Metanephros (tissue), 2 donors: ENCODE measurements around the gene ALPG. TPM values are rescaled to one million over a fixed set of nuclear protein-coding genes. Genes with fewer than 3 reads are reported as not detected.

Source experiments
- small RNA-seq: library from RNA; depleted of rRNA; stranded (forward); fragments of <200 nt; gene quantifications from one replicate; pipeline ENCODE3, GENCODE V24; 2014; ENCODE audit warnings: low replicate concordance
- total RNA-seq: library from RNA; depleted of rRNA; stranded (reverse); fragments of >200 nt; gene quantifications from one replicate; pipeline ENCODE4 v1.2.3, GENCODE V29; 2014

ALPG gene
- not detected for total RNA-seq

DNA sequence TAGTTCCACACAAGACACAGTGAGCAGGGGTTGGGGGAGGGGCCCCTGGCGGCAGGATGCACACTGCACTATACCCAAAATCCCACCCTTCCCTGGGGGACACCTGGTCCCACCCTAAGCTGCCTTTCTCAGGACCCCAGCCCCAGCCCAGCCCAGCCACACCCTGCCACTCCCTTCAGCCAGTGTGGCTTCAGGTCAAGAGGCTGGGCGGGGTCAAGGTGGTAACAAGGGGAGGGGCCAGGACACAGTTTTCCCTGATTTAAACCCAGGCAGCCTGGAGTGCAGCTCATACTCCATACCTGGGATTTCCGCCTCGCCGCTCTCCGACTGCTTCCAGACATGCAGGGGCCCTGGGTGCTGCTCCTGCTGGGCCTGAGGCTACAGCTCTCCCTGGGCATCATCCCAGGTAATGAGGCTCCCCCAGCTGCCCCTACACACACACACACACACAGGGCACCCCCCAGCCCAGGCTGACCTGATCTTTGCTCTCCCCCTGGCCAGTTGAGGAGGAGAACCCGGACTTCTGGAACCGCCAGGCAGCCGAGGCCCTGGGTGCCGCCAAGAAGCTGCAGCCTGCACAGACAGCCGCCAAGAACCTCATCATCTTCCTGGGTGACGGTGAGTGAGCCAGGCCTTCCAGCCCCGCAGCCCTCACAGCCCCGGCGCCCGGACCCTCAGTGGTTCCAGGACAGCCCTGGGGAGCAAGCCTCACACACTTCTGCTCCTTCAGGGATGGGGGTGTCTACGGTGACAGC, at the start of gene ALPG:
Gene ALPG (plus strand): TSS at position 289 of the 755 bp plus-strand sequence. CDS start 51 bp downstream, at position 340.

DNA sequence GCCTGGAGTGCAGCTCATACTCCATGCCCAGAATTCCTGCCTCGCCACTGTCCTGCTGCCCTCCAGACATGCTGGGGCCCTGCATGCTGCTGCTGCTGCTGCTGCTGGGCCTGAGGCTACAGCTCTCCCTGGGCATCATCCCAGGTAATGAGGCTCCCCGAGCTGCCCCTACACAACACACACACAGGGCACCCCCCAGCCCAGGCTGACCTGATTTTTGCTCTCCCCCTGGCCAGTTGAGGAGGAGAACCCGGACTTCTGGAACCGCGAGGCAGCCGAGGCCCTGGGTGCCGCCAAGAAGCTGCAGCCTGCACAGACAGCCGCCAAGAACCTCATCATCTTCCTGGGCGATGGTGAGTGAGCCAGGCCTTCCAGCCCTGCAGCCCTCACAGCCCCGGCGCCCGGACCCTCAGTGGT, 27.9 kb upstream of the ALPG start, which contains the start of gene ALPP:
Gene ALPP (plus strand): TSS at position 17 of the 417 bp plus-strand sequence. CDS start 52 bp downstream, at position 69.

DNA sequence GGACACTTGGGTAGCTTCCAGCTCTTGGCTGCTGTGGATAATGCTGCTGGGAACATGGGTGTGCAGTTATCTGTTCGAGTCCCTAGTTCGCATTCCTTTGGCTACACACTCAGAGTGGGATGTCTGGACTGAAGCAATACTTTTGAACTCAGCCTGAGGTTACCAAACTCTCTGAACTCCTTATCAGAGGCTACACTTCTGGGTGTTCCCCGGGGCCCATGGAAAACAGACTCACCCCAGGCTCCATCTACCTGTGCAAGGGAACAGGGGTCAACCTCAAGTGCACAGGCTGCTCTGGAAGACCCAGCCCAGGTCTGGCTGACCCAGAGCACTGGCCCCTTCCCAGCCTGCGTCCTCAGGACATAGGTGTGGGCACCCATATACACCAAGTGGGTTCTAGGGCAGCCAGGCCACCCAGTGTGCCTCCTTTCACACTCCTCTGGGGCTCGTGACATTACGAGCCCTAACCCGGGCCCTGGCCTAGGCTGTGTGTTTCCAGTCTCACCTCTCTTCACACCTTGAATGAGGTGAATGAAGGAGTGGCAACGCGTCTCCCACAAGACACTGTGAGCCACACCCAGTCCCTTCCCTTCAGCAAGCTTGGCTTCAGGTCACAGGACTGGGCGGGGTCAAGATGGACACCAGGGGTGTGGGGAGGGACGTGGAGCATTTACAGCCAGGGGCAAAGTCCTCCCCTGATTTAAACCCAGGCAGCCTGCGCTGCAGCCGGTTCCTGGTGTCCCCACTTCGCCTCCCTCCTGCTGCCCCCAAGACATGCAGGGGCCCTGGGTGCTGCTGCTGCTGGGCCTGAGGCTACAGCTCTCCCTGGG, 49.0 kb downstream of the ALPG start, which contains the start of gene ALPI:
Gene ALPI (plus strand): TSS at position 728 of the 830 bp plus-strand sequence. CDS start 47 bp downstream, at position 775.

Small RNA genes lying within 50 kb of the gene (small RNA-seq; reads per million reads assigned to genes)
- gene AC068134.4: not detected

Other genes starting within 250 kb of the ALPG start
- gene ALPP, start 28.1 kb upstream of the ALPG start, total RNA-seq: not detected
- gene ALPI, start 49.3 kb downstream of the ALPG start, total RNA-seq: not detected
- 8.1 TPM for gene ECEL1, start 81.0 kb downstream of the ALPG start, total RNA-seq
- 0.18 TPM for gene PRSS56, start 113.5 kb downstream of the ALPG start, total RNA-seq
- 5.5 TPM for gene CHRND, start 119.3 kb downstream of the ALPG start, total RNA-seq
- 9.5 TPM for gene CHRNG, start 132.8 kb downstream of the ALPG start, total RNA-seq
- 7.3 TPM for gene TIGD1, start 143.7 kb downstream of the ALPG start, total RNA-seq
- gene EIF4E2, start 143.8 kb downstream of the ALPG start, total RNA-seq: 56.5 TPM
- gene EFHD1, start 226.8 kb downstream of the ALPG start, total RNA-seq: 30.4 TPM